Sigmoid colon (tissue), 4 donors: ENCODE results near the gene AKAP7.

Experiments
- CTCF ChIP-seq, 4 experiments: fragments of 450-650 bp in 3 of 4; fragments of 200-600 bp in 1 of 4; IDR thresholded peaks; one replicate each; pipeline ENCODE4 v1.5.1; 2016 to 2019; ENCODE audit warnings: antibody characterized with exemption in 4 of 4, mild to moderate bottlenecking in 3 of 4, moderate library complexity in 2 of 4
- EP300 ChIP-seq, 4 donors: sonication (generic); formaldehyde crosslinking; IDR thresholded peaks; one replicate each; pipeline ENCODE4 v1.6.1; 2017; ENCODE audit warnings: antibody characterized with exemption in 4 of 4
- POLR2A ChIP-seq, 2 donors: fragments of 450-650 bp; IDR thresholded peaks; one replicate each; pipeline ENCODE4 v1.6.1; 2016; ENCODE audit warnings: antibody characterized with exemption in 2 of 2, mild to moderate bottlenecking in 2 of 2, moderate library complexity in 2 of 2
- POLR2AphosphoS5 ChIP-seq, 4 donors: sonication (generic); formaldehyde crosslinking; IDR thresholded peaks; one replicate each; pipeline ENCODE4 v1.6.1; 2017; ENCODE audit warnings: antibody characterized with exemption in 4 of 4

- TF ChIP-seq CTCF (IDR thresholded peaks at IDR 0.05) (peak; percentile 36 to 46 (median 42)), POLR2A (IDR thresholded peaks at IDR 0.05) (no peak), EP300 (IDR thresholded peaks at IDR 0.05) (no peak), POLR2AphosphoS5 (IDR thresholded peaks at IDR 0.05) (peak in 1 of 4 donors; percentile 13)
These were observed 18.4 kb upstream of the AKAP7 start for GRCh38 chr6:131116755-131117360.
